DMS 273 treated with DMSO at 0.1 percent for 48 hours (cell line): ENCODE results near the gene TTC16.

Experiments
- DNase-seq: peaks from one replicate; lab custom pipeline; 2025; lab: John Stamatoyannopoulos, UW

Gene TTC16

DNA sequence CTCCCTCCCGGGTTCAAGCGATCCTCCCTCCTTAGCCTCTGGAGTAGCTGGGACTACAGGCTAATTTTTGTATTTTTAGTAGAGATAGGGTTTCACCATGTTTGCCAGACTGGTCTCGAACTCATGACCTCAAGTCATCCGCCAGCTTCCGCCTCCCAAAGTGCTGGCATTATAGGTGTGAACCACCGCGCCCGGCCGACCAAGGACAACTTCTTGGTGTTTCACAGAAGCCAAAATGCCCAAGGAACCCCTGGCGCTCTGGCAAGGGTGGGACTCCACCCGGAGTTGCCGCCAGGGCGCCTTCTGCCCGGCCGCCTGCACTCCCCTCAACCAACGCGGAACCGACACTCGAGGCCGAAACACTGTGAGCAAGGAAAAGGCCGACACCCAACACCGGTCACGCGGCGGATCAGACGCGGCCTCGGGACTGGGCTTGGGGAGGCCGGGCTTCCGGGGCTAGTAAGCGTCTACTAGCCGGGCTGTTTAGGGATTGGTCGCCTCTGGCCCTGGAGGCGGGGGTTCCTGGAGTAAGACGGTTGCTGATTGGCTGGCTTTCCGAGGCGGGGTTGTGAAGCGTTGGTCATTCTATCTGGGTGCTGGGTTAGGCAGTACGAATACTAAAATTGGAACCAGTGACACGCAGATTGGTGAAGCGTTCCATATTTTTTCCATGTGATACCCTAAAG, 16.8 kb upstream of the TTC16 start:
- DNase-seq = no peak

DNA sequence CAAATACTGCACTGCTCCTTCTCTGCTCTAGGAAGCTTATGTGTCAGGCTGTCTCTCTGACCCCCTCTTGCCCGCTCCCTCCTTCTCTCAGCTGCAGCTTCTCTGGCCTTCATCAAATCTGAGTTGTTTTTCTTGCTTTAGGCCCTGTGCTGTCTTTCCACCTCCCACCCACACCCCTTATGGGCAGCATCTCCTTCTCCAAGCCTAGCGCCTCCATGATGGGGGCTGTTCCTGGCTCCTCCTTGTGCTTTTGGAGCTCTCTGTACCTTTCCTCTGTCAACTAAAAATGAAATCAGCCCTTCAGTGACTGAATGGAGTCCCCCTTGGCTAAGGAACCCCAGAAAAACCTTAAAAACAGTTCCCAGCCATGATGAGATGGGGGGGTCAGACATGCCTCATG, 15.7 kb upstream of the TTC16 start:
- DNase-seq = no peak

- peak; percentile 38 for DNase-seq
Measured at GRCh38 chr9:127700594-127701255, 15.2 kb upstream of the TTC16 start.

GRCh38 chr9:127703289-127703946, 12.5 kb upstream of the TTC16 start:
- no peak for DNase-seq

- DNase-seq = no peak
Measured at GRCh38 chr9:127705577-127706379, 10.1 kb upstream of the TTC16 start.

GRCh38 chr9:127706836-127707241, 9.0 kb upstream of the TTC16 start, which contains the start of gene CFAP157:
Gene CFAP157, plus strand, starts transcription at chr9:127706988. Its CDS starts 44 bp downstream, at chr9:127707032.
- no peak for DNase-seq

DNA sequence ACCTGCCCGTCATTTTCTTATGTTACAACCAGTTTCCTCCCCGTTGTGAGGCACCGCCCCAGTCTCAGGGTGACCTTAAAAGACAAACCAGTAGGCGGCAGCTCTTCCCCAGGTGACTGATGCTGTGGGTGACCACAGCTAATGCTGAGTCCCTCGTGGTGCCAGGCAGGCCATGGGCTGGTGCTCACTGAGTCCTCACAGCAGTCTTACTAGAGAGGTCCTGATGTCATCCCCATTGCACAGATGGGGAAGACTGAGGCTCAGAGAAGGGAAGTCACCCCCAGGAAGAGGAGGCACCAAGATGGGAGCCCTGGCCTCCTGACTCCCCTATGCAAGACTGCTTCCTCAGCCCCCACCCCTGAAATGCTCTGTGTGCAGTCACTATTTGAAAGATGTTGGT, 8.1 kb upstream of the TTC16 start:
- DNase-seq = no peak

DNA sequence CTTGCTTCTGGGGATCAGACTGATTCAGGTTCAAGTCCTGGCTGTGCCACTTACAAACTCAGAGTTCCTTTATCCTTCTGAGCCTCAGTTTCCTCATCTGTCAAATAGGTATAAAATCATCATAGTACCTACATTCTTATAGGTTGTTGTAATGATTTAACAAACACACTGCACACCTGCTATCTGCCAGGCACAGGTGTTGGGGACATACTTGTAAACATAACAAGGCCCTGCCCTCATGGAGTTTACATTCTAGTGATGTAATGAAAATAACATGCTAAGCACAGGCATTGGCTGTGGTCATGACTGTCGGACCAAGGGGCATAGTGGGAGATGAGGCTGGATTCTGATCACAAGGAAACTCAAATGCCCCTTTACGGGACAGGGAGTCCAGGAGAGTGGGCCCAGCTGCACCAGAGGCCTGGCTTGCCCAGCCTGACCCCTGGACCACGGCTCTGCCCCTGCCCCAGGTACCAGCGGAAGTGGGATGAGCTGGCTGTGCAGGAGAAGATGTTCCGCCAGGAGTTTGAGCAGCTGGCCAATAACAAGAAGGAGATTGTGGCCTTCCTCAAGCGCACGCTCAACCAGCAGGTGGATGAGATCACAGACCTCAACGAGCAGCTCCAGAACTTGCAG, 6.8 kb upstream of the TTC16 start:
- DNase-seq = no peak

DNA sequence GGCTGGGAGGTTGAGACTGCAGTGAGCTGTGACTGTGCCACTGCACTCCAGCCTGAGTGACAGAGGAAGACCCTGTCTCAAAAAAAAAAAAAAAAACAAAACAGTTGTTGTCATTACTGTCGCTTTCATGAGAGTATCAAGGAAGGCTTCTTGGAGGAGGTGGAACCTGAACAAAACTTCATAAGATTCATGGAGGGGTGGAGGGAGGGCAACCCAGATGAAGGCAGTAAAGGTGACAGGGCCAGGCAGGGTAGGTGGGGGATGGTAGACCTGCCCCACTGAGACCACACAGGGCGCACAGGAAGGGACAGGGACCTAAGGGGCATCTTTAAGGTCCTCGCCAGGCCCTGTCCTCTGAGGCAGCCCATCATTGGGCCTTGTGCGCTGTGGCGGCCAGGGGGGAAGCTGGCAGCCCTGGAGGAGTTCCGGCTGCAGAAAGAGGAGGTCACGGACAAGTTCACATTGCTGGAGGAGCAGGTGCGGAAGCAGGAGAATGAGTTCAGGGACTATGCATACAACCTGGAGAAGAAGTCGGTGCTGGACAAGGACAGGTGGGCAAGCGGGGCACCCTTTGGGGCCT, 5.6 kb upstream of the TTC16 start:
- DNase-seq = no peak

DNA sequence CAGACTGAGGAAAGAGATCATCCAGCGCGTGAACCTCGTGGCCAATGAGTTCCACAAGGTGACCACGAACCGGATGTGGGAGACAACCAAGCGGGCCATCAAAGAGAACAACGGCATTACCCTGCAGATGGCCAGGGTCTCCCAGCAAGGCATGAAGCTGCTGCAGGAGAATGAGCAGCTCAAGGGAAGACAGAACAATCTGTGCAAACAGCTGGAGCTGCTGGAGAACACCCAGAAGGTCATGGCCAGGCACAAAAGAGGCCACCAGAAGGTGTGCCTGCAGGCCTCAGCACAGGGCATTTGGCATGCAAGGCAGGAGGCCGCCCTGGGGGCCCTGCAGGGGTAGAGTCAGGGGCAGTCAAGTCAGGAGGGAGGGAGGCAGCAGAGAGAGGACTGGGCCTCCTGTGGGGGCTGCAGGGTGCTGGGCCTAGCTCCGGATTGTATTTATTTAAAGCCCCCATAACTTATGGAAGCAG, 4.6 kb upstream of the TTC16 start:
- peak; percentile 57 for DNase-seq

DNA sequence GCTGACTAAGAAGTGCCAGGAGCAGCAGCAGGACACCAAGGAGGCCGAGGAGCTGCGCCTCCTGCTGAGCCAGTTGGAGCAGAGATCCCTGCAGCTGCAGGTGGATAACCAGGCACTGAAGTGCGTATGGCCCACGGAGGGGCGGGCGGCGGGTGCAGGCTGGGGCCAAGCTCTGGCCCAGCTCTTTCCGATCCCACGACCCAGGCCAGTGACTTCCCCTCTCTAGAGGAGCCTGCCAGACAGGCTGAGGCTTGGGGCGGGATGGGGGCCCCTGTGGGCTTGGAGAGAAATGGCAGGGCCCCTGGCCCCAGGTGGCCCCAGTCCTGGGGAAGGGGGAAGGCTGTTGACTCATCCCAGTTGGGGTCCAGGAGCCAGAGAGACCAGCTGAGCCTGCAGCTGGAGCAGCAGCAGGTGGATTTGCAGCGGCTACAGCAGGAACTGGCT, 4.0 kb upstream of the TTC16 start:
- DNase-seq = peak; percentile 52

DNA sequence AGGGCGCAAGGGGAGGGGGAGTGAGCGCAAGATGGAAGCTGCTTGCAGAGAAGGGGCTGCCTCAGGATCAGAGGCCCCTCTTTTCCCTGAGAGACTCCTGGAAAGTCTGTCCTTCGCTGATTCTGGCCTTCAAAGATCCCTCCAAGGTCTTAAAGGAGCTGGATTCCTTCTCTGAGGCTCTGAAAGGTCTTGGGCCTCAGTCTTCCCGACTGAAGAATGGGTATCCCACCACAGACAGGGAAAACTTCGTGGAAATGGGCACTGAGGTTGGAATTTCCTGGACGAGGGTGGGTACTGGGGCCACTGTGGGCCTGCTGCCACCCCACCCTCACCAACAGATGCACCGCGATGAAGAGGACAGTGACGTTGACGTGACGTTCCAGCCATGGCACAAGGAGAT, 3.5 kb upstream of the TTC16 start:
- DNase-seq = no peak

DNA sequence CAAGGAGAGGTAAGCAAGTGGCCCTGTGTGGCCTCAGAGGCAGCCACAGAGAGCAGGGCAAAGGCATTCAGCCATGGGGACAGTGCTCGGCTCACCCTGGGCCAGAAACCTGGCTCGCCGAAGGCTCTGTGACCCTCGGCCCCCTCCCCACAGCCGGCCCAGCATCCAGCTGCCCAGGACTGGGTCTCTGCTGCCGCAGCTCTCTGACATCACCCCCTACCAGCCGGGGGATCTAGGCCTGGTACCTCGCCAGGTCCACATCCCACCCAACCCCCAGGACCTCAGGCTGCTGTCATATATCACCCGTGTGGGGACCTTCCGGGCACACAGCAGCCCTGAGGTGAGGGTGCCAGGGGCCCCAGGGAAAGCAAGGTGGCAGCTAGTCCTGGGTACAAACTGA, 3.0 kb upstream of the TTC16 start:
- no peak for DNase-seq

- no peak for DNase-seq
Measured at GRCh38 chr9:127714020-127714750, 1.7 kb upstream of the TTC16 start.

DNA sequence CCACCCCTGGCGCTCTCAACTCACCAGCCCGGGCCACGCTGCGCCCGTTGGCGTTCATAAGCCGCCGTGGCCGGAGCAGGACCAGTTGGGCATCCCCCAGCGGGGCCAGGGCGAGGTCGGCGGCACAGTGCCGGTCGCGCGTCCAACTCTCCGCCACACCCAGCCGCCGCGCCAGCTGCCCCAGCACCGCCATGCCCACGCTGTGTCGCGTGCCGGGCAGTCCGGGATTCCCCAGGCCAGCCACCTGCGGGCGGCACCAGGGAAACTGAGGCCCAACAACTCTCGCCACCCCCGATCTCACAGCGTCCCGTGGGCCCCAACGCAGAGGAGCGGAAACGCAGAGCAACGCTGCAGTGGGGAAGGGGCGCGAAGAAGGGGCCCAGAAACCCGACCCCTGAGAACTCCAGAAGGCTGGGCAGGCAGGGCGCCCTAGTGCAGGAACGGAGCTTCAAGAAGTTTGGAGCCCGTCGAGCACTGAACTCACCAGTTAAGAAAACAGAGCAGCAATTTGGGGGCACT, 869 bp upstream of the TTC16 start:
- no peak for DNase-seq

- DNase-seq = no peak
Measured at GRCh38 chr9:127716412-127716811, 533 bp downstream of the TTC16 start.

GRCh38 chr9:127717766-127718165, 1.9 kb downstream of the TTC16 start:
- DNase-seq = no peak

DNA sequence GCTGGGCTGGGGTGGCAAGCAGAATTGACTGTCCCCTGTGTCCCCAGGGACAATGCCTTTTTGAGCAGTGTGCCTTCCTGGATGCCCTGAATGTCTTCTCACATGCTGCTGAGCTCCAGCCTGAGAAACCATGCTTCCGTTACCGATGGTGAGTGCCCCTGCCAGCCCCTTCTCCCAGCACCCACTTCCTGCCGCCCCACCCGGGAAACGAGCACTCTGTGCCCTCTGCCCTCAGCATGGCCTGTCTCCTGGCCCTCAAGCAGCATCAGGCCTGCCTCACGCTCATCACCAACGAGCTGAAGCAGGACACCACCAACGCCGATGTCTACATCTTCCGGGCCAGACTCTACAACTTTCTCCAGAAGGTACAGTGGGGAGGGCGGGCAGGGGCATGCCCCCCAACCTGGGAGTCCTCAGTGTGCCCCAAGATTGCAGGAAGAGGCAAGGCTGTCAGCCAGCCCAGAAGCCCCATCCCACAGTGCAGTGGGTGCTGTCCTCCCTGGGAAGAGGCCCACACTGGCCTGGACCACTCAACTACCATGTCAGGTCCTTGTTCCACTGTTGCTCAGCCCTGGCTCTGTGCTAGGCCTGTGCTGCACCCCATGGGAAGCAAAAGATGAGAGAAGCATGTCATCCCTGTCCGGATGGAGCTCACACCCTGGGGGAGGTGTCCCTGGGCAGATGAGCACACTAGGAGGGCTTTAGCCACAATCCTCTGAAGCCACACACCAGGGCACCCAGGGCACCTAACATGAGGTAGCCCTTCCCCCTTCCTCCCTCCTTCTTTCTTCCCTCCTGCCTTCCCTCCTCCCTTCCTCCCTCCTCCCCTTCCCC, 4.4 kb downstream of the TTC16 start:
- DNase-seq = no peak

DNA sequence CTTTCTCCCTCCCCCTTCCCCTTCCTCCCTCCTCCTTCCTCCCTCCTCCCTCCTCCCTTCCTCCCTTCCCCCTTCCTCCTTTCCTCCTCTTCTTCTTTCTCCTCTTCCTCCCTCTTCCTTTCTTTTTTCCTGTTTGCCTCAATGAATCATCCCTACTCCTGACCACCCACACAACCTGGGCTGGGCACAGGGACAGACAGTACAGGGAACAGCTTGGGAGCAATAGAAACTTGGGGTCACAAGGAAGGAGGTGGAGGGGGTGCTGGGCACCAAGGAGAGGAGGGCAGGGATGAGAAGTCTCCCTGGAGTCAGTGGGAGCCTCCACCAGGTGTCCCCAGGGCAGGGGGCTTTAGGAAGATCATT, 5.0 kb downstream of the TTC16 start:
- no peak for DNase-seq

- no peak for DNase-seq
Measured at GRCh38 chr9:127721391-127721821, 5.5 kb downstream of the TTC16 start.
